Measurements from ENCODE around the gene OR51D1. TPM values are rescaled to one million over a fixed set of nuclear protein-coding genes. Genes with fewer than 3 reads are reported as not detected.

The OR51D1 gene
- total and polyA plus RNA-seq, 9 of the 15 experiments (the other 6 are each of a cell fraction or from before 2014, with no cell fraction given): not detected

GRCh38 chr11:4658629-4659445 is 21.6 kb downstream of the OR51D1 start (continued):
- no peak for TF ChIP-seq POLR2H (tag; IDR thresholded peaks at IDR 0.05; ENCODE audit: low read depth)
- no peak for TF ChIP-seq ZNF830 (CRISPR knock-in tag; IDR thresholded peaks at IDR 0.05)
- peak; percentile 61 for TF ChIP-seq NFRKB (IDR thresholded peaks at IDR 0.05; ENCODE audit: low read depth)
- no peak for TF ChIP-seq ZNF121 (CRISPR knock-in tag; conservative IDR thresholded peaks at IDR 0.05)
- TF ChIP-seq SREBF2 (CRISPR knock-in tag; IDR thresholded peaks at IDR 0.05): no peak
- peak; percentile 94 for TF ChIP-seq TEAD4 (IDR thresholded peaks at IDR 0.05; ENCODE audit: low read length)
- no peak for TF ChIP-seq TEAD4 (CRISPR knock-in tag; IDR thresholded peaks at IDR 0.05; ENCODE audit: borderline replicate concordance)
- TF ChIP-seq KAT8 (IDR thresholded peaks at IDR 0.05; ENCODE audit: low read depth): no peak
- TF ChIP-seq CCAR2 (IDR thresholded peaks at IDR 0.05; ENCODE audit: low read depth, low read length): no peak
- peak; percentile 74 for TF ChIP-seq PRDM10 (IDR thresholded peaks at IDR 0.05; ENCODE audit: partially characterized antibody)
- TF ChIP-seq NR1H2 (CRISPR knock-in tag; IDR thresholded peaks at IDR 0.05): no peak
- TF ChIP-seq TRIM24 (IDR thresholded peaks at IDR 0.05): peak; percentile 25; a peak in 1 of 4 replicates
- no peak for TF ChIP-seq ERF (CRISPR knock-in tag; IDR thresholded peaks at IDR 0.05)
- peak in 1 of 3 experiments; percentile 30 for TF ChIP-seq YY1 (IDR thresholded peaks at IDR 0.05; ENCODE audit: borderline replicate concordance in 1 of 3, control insufficient read depth in 1 of 3, extremely low read depth in 1 of 3, insufficient read depth in 3 of 3, insufficient read length in 1 of 3, insufficient replicate concordance in 2 of 3, low read depth in 1 of 3, low read length in 2 of 3)
- TF ChIP-seq ZBTB1 (CRISPR knock-in tag; IDR thresholded peaks at IDR 0.05; ENCODE audit: borderline replicate concordance, low read depth): no peak
- no peak for TF ChIP-seq CREM (IDR thresholded peaks at IDR 0.05; ENCODE audit: low read depth)
- TF ChIP-seq RBBP5 (IDR thresholded peaks at IDR 0.05; ENCODE audit: borderline replicate concordance, insufficient read depth, low read length, poor library complexity, severe bottlenecking): peak; percentile 94
- TF ChIP-seq THRB (CRISPR knock-in tag; conservative IDR thresholded peaks at IDR 0.05): no peak
- TF ChIP-seq DPF2 (IDR thresholded peaks at IDR 0.05): peak; percentile 63; the same call in 1 of the 2 replicates
- TF ChIP-seq BCOR (IDR thresholded peaks at IDR 0.05): 0 out of 2 replicates have a peak, but pooled peaks have one; percentile 6
- TF ChIP-seq ZBTB34 (CRISPR knock-in tag; IDR thresholded peaks at IDR 0.05): no peak
- no peak for TF ChIP-seq FOXA1 (IDR thresholded peaks at IDR 0.05; ENCODE audit: borderline replicate concordance)

Data from K562 (cell line).